Measurements from ENCODE around the gene LPIN1. TPM values are rescaled to one million over a fixed set of nuclear protein-coding genes. Genes with fewer than 3 reads are reported as not detected.

Gene LPIN1
- total RNA-seq, 1 donor, result 62.2 TPM

GRCh38 chr2:11762799-11763461, 16.5 kb downstream of the LPIN1 start:
- H3K4me3 ChIP-seq (ENCODE audit: low read depth, low read length), result no peak overlapping the region
- no peak for DNase-seq (ENCODE audit: low read depth)
- TF ChIP-seq, protein P1, sequence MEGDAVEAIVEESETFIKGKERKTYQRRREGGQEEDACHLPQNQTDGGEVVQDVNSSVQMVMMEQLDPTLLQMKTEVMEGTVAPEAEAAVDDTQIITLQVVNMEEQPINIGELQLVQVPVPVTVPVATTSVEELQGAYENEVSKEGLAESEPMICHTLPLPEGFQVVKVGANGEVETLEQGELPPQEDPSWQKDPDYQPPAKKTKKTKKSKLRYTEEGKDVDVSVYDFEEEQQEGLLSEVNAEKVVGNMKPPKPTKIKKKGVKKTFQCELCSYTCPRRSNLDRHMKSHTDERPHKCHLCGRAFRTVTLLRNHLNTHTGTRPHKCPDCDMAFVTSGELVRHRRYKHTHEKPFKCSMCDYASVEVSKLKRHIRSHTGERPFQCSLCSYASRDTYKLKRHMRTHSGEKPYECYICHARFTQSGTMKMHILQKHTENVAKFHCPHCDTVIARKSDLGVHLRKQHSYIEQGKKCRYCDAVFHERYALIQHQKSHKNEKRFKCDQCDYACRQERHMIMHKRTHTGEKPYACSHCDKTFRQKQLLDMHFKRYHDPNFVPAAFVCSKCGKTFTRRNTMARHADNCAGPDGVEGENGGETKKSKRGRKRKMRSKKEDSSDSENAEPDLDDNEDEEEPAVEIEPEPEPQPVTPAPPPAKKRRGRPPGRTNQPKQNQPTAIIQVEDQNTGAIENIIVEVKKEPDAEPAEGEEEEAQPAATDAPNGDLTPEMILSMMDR (IDR thresholded peaks at IDR 0.05; ENCODE audit: insufficient read depth, low read depth, low read length), result no peak

- TF ChIP-seq, protein P1 (IDR thresholded peaks at IDR 0.05; ENCODE audit: insufficient read depth, low read depth, low read length), result no peak
- no peak overlapping the region for H3K4me3 ChIP-seq (ENCODE audit: low read depth, low read length)
- DNase-seq (ENCODE audit: low read depth), result no peak
Observed at GRCh38 chr2:11764359-11764758, 17.9 kb downstream of the LPIN1 start.

- no peak for DNase-seq (ENCODE audit: low read depth)
- no peak overlapping the region for H3K4me3 ChIP-seq (ENCODE audit: low read depth, low read length)
- TF ChIP-seq, protein P1 (IDR thresholded peaks at IDR 0.05; ENCODE audit: insufficient read depth, low read depth, low read length), result no peak
Observed at GRCh38 chr2:11764920-11765319, 18.5 kb downstream of the LPIN1 start.

DNA sequence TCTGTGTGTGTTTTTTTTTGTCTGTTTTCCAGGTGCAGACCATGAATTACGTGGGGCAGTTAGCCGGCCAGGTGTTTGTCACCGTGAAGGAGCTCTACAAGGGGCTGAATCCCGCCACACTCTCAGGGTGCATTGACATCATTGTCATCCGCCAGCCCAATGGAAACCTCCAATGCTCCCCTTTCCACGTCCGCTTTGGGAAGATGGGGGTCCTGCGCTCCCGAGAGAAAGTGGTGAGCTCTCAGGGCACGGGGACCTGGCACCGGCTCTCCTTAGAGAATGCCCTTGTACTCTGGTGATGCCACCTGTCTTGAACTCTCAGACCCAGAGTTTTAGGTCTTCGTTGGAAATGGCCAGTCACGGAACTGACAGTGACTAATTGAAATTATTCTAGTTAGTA, 19.1 kb downstream of the LPIN1 start:
- DNase-seq (ENCODE audit: low read depth), result no peak
- TF ChIP-seq, protein P1 (IDR thresholded peaks at IDR 0.05; ENCODE audit: insufficient read depth, low read depth, low read length), result no peak

DNA sequence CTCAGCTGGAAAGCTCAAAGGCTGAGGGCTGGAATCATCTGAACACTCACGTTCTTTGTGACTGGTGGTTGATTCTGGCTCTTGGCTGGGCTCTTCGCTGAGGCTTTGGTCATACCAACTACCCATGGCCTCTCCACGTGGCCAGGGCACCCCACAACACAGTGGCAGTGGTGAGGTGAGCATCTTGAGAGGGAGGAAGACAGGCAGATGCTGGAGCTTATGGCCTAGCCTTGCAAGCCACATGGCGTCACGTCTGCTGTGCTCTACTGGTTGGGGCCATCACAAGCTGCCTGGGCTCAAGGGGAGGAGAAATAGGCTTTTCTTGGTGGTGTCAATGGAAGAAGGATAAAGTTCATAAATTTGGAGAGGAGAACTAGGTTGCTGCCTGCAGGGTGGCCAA, 19.6 kb downstream of the LPIN1 start:
- TF ChIP-seq, protein P1 (IDR thresholded peaks at IDR 0.05; ENCODE audit: insufficient read depth, low read depth, low read length), result no peak
- DNase-seq (ENCODE audit: low read depth), result no peak

More for the DNA sequence above, 19.1 kb downstream of the LPIN1 start:
- no peak overlapping the region for H3K4me3 ChIP-seq (ENCODE audit: low read depth, low read length)

DNA sequence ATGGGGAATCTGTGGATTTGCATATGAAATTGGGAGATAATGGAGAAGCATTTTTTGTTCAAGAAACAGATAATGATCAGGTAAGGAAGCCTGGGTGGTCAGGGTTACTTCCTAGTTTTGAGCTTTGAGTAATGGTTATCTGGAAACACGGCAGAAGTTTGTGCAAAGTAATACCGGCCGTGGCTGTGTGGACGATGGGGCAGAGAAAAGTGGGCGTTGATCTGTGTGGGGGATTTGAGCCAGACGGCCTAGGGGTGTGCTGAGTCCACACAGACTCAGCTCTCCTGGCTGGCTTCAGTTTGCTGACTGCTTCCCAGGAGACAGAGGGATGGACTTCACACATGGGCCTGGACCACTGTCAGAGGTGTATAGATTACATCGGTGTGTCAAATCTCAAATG, 21.3 kb downstream of the LPIN1 start:
- DNase-seq (ENCODE audit: low read depth), result no peak
- TF ChIP-seq, protein P1 (IDR thresholded peaks at IDR 0.05; ENCODE audit: insufficient read depth, low read depth, low read length), result no peak

More for the DNA sequence above, 19.6 kb downstream of the LPIN1 start:
- no peak overlapping the region for H3K4me3 ChIP-seq (ENCODE audit: low read depth, low read length)

GRCh38 chr2:11768946-11769345, 22.5 kb downstream of the LPIN1 start:
- no peak for DNase-seq (ENCODE audit: low read depth)

More for the DNA sequence above, 21.3 kb downstream of the LPIN1 start:
- no peak overlapping the region for H3K4me3 ChIP-seq (ENCODE audit: low read depth, low read length)

More at GRCh38 chr2:11768946-11769345, 22.5 kb downstream of the LPIN1 start:
- no peak overlapping the region for H3K4me3 ChIP-seq (ENCODE audit: low read depth, low read length)
- TF ChIP-seq, protein P1 (IDR thresholded peaks at IDR 0.05; ENCODE audit: insufficient read depth, low read depth, low read length), result no peak

All from fibroblast of villous mesenchyme (primary cell).